Femur (tissue), 1 donor: ENCODE results near the gene IRF2BPL.

Experiments
- DNase-seq: peaks from one replicate; pipeline ENCODE4 v3.0.0-alpha.2; 2017

Gene IRF2BPL

GRCh38 chr14:77028384-77029231, at the start of gene IRF2BPL:
IRF2BPL (minus strand) TSS chr14:77028708; CDS start chr14:77027792, 916 bp downstream.
- DNase-seq, result peak; percentile 100

- no peak for DNase-seq
These were observed 48.5 kb upstream of the IRF2BPL start for GRCh38 chr14:77077040-77077439.

GRCh38 chr14:77076113-77076631, 47.7 kb upstream of the IRF2BPL start:
- DNase-seq, result peak; percentile 58

- no peak for DNase-seq
These were observed 46.5 kb upstream of the IRF2BPL start for GRCh38 chr14:77074969-77075368.

- DNase-seq, result no peak
These were observed 43.5 kb upstream of the IRF2BPL start for GRCh38 chr14:77071938-77072388.

- no peak for DNase-seq
These were observed 41.0 kb upstream of the IRF2BPL start for GRCh38 chr14:77069551-77069950.

GRCh38 chr14:77068517-77069200, 40.2 kb upstream of the IRF2BPL start:
- no peak for DNase-seq

GRCh38 chr14:77067632-77068516, 39.4 kb upstream of the IRF2BPL start:
- peak; percentile 81 for DNase-seq

GRCh38 chr14:77066578-77067172, 38.2 kb upstream of the IRF2BPL start:
- DNase-seq, result no peak

- DNase-seq, result no peak
These were observed 37.5 kb upstream of the IRF2BPL start for GRCh38 chr14:77065851-77066577.

GRCh38 chr14:77064521-77065178, 36.1 kb upstream of the IRF2BPL start:
- DNase-seq, result no peak

- peak; percentile 49 for DNase-seq
These were observed 35.2 kb upstream of the IRF2BPL start for GRCh38 chr14:77063571-77064171.

- DNase-seq, result no peak
These were observed 33.8 kb upstream of the IRF2BPL start for GRCh38 chr14:77062261-77062660.

GRCh38 chr14:77061630-77062257, 33.2 kb upstream of the IRF2BPL start:
- DNase-seq, result no peak

- DNase-seq, result peak; percentile 44
These were observed 30.9 kb upstream of the IRF2BPL start for GRCh38 chr14:77059276-77059915.

GRCh38 chr14:77058785-77059184, 30.3 kb upstream of the IRF2BPL start:
- no peak for DNase-seq

- DNase-seq, result no peak
These were observed 29.6 kb upstream of the IRF2BPL start for GRCh38 chr14:77058117-77058516.

GRCh38 chr14:77055981-77056380, 27.5 kb upstream of the IRF2BPL start:
- no peak for DNase-seq

- no peak for DNase-seq
These were observed 26.8 kb upstream of the IRF2BPL start for GRCh38 chr14:77055306-77055705.
